Astrocyte of the spinal cord (primary cell): ENCODE measurements around the gene ANKK1.

Experiments
- DNase-seq: peaks from one replicate; pipeline ENCODE4 v3.0.0; 2011; ENCODE audit warnings: low read depth, low spot score
- H3K4me3 ChIP-seq: 2 replicates; pipeline ENCODE4 v1.5.1; 2011; ENCODE audit warnings: low read depth, mild to moderate bottlenecking, low read length, moderate library complexity
- CTCF ChIP-seq: IDR thresholded peaks from 2 replicates; pipeline ENCODE4 v1.5.1; 2012; ENCODE audit warnings: low read depth, mild to moderate bottlenecking, low read length, inconsistent platforms
- in situ Hi-C: cut with HindIII; loops from 2 replicates; pipeline ENCODE4 v1.10.0; 2017; ENCODE audit warnings: low sequenced_read_pairs

Gene ANKK1

GRCh38 chr11:113365895-113366294 is 21.7 kb upstream of the ANKK1 start:
- no peak overlapping the region for H3K4me3 ChIP-seq
- in situ Hi-C loops = no loop called here
- TF ChIP-seq CTCF = no peak
- no peak for DNase-seq

- DNase-seq = no peak
- in situ Hi-C loops = no loop called here
- no peak for TF ChIP-seq CTCF
- H3K4me3 ChIP-seq = no peak overlapping the region
These were observed 18.2 kb upstream of the ANKK1 start for GRCh38 chr11:113369411-113369810.

- no peak for DNase-seq
- no peak overlapping the region for H3K4me3 ChIP-seq
- in situ Hi-C loops = no loop called here
- no peak for TF ChIP-seq CTCF
These were observed 16.9 kb upstream of the ANKK1 start for GRCh38 chr11:113370634-113371033.

GRCh38 chr11:113372309-113372708 is 15.3 kb upstream of the ANKK1 start:
- DNase-seq = no peak
- no peak overlapping the region for H3K4me3 ChIP-seq
- in situ Hi-C loops = no loop called here
- peak; percentile 27 for TF ChIP-seq CTCF

GRCh38 chr11:113373306-113373705 is 14.3 kb upstream of the ANKK1 start:
- in situ Hi-C loops = no loop called here
- no peak for TF ChIP-seq CTCF
- peak; percentile 28 for DNase-seq
- H3K4me3 ChIP-seq = no peak overlapping the region

- in situ Hi-C loops = no loop called here
- DNase-seq = no peak
- H3K4me3 ChIP-seq = no peak overlapping the region
- no peak for TF ChIP-seq CTCF
These were observed 13.5 kb upstream of the ANKK1 start for GRCh38 chr11:113373981-113374560.

- no peak for TF ChIP-seq CTCF
- no peak for DNase-seq
- in situ Hi-C loops = no loop called here
- H3K4me3 ChIP-seq = no peak overlapping the region
These were observed 12.2 kb upstream of the ANKK1 start for GRCh38 chr11:113375402-113375801.
